Measurements from ENCODE around the gene DYNC1I1. TPM values are rescaled to one million over a fixed set of nuclear protein-coding genes. Genes with fewer than 3 reads are reported as not detected.

The DYNC1I1 gene
- total RNA-seq (ENCODE audit: low replicate concordance), result 0.53 and 0.79 TPM in 2 replicates

DNA sequence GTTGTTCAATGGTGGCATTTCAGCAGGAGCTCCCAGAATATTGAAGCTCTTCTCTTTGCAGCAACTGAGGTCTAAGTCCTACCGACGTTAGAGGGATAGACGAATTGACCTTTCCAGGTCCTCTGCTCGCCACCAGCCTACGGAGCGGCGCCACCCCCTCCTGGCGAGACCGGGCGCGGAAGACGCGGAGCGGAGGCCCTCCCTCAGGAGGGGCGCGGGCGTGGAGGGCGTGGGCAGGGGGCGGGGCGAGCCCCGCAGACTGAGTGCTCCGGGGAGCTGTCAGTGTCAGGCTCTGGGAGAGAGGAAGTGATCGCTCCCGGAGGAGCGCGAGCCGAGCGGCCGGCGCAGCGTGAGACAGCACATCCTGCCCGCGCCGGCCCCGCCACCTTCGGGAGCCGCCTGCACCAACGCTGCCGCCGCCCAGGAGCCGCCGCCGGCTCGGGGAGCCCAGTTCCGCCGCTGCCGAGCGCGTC, at the start of gene DYNC1I1:
Gene DYNC1I1 (plus strand): TSS at position 257 of the 473 bp plus-strand sequence. CDS start 32,176 bp downstream, outside the sequence.
- Histone ChIP-seq H3K36me3 (no peaks in the 10 kb centered on the region), H3K9me3 (ENCODE audit: low read depth) (no peaks in the 10 kb centered on the region), H4K20me1 (ENCODE audit: low read depth) (no peaks in the 10 kb centered on the region), H3K4me3 (peak within 1 kb of the TSS; percentile 74), H3F3A (ENCODE audit: low read depth) (no peaks in the 10 kb centered on the region), H2AFZ (replicated peaks) (peak within 1 kb of the TSS; percentile 74), H3K79me2 (ENCODE audit: low read depth) (no peaks in the 10 kb centered on the region), H3K4me2 (peak within 1 kb of the TSS; percentile 100), H3K9ac (no peak within 1 kb of the TSS), H3K27me3 (peaks cover 32% of the 10 kb centered on the region), H3K27ac (no peak within 1 kb of the TSS), H3K4me1 (peaks cover 10% of the 10 kb centered on the region)
- peak within 1 kb of the TSS; percentile 90 for H3K4me3 Mint-ChIP-seq
- no peaks in the 10 kb centered on the region for H3K9me3 Mint-ChIP-seq
- no peak within 1 kb of the TSS for H3K27ac Mint-ChIP-seq
- no peaks in the 10 kb centered on the region for H3K36me3 Mint-ChIP-seq
- H3K27me3 Mint-ChIP-seq (ENCODE audit: insufficient read depth, low read depth), result peaks cover 5% of the 10 kb centered on the region
- peak; percentile 83 for DNase-seq (ENCODE audit: low spot score)
- peaks cover 27% of the 10 kb centered on the region for H3K4me1 Mint-ChIP-seq
- TF ChIP-seq, protein P1, sequence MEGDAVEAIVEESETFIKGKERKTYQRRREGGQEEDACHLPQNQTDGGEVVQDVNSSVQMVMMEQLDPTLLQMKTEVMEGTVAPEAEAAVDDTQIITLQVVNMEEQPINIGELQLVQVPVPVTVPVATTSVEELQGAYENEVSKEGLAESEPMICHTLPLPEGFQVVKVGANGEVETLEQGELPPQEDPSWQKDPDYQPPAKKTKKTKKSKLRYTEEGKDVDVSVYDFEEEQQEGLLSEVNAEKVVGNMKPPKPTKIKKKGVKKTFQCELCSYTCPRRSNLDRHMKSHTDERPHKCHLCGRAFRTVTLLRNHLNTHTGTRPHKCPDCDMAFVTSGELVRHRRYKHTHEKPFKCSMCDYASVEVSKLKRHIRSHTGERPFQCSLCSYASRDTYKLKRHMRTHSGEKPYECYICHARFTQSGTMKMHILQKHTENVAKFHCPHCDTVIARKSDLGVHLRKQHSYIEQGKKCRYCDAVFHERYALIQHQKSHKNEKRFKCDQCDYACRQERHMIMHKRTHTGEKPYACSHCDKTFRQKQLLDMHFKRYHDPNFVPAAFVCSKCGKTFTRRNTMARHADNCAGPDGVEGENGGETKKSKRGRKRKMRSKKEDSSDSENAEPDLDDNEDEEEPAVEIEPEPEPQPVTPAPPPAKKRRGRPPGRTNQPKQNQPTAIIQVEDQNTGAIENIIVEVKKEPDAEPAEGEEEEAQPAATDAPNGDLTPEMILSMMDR (IDR thresholded peaks at IDR 0.05), result peak; percentile 14
- no peak for TF ChIP-seq EZH2phosphoT487 (IDR thresholded peaks at IDR 0.05)
- no peak for TF ChIP-seq EZH2 (IDR thresholded peaks at IDR 0.05)

DNA sequence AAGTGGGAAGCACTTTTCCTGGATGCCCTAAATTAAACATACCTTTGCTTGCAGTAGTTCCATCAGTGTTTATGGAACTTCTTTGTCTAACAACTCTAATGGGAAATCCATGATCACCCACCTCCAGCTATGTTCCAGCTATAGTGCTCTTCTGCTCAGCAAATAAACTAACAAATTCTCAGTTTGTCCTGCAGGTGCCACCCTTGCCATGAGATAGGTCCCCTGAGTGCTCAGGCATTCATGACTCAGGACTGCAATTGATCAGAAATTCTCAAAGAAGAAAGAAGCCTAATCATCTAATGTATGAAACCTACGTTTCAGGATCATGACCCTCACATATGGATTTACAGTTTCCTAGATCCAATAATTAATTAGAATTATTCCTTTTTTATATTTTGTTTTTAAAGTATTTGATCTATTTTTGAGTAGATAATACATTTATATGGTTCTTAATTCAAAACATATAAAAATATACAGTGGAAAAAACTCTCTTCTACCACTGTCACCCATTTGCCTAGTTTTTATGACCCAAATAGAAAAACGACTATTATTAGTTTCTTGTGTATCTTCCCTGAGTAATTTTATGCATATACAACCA, 48.7 kb upstream of the DYNC1I1 start:
- H3K4me1 ChIP-seq, result peaks cover 7% of the 10 kb centered on the region
- H4K20me1 ChIP-seq (ENCODE audit: low read depth), result no peaks in the 10 kb centered on the region
- no peaks in the 10 kb centered on the region for H3K27me3 ChIP-seq
- Mint-ChIP-seq H3K4me3 (no peak overlapping the region), H3K27ac (no peak overlapping the region), H3K36me3 (no peaks in the 10 kb centered on the region), H3K27me3 (ENCODE audit: insufficient read depth, low read depth) (no peaks in the 10 kb centered on the region), H3K4me1 (peaks cover 11% of the 10 kb centered on the region), H3K9me3 (no peaks in the 10 kb centered on the region)
- no peak overlapping the region for H3K4me3 ChIP-seq
- no peaks in the 10 kb centered on the region for H3F3A ChIP-seq (ENCODE audit: low read depth)
- peak; percentile 77 for DNase-seq (ENCODE audit: low spot score)
- H3K36me3 ChIP-seq, result no peaks in the 10 kb centered on the region
- no peak overlapping the region for H3K27ac ChIP-seq
- no peak overlapping the region for H2AFZ ChIP-seq (replicated peaks)
- no peak overlapping the region for H3K4me2 ChIP-seq
- no peak overlapping the region for H3K9ac ChIP-seq
- no peak for TF ChIP-seq EZH2phosphoT487 (IDR thresholded peaks at IDR 0.05)
- no peak for TF ChIP-seq EZH2 (IDR thresholded peaks at IDR 0.05)
- TF ChIP-seq, protein P1 (IDR thresholded peaks at IDR 0.05), result peak; percentile 75
- H3K9me3 ChIP-seq (ENCODE audit: low read depth), result no peaks in the 10 kb centered on the region
- H3K79me2 ChIP-seq (ENCODE audit: low read depth), result no peaks in the 10 kb centered on the region

DNA sequence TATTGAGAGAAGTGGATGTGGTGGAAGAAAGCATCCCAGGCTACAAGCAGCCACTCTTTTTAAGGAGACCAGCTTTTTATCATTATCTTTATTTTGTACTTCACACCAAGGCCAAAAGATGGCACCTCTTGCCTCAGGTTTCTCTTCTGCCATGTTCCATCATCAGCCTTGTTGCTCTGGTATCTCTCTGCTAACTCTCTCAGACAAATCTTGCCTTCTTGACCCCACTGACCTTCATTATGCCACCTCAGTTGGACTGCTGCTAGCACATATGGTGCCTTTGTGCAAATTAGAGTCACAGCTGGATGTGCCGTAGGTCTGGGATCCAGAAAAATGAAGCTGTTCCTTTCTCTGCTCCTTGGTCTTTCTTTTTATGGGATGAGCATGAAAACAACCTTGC, 47.1 kb upstream of the DYNC1I1 start:
- Histone ChIP-seq H3K4me1 (peaks cover 7% of the 10 kb centered on the region), H3K9ac (no peak overlapping the region), H3K79me2 (ENCODE audit: low read depth) (no peaks in the 10 kb centered on the region), H3K36me3 (no peaks in the 10 kb centered on the region), H3K27me3 (no peaks in the 10 kb centered on the region), H4K20me1 (ENCODE audit: low read depth) (no peaks in the 10 kb centered on the region), H3K4me2 (peak overlapping the region; percentile 41), H3F3A (ENCODE audit: low read depth) (no peaks in the 10 kb centered on the region), H3K9me3 (ENCODE audit: low read depth) (no peaks in the 10 kb centered on the region), H2AFZ (replicated peaks) (no peak overlapping the region), H3K4me3 (no peak overlapping the region), H3K27ac (no peak overlapping the region)
- DNase-seq (ENCODE audit: low spot score), result peak; percentile 62
- H3K36me3 Mint-ChIP-seq, result no peaks in the 10 kb centered on the region
- no peak for TF ChIP-seq EZH2 (IDR thresholded peaks at IDR 0.05)
- TF ChIP-seq, protein P1 (IDR thresholded peaks at IDR 0.05), result peak; percentile 38
- H3K27ac Mint-ChIP-seq, result no peak overlapping the region
- H3K9me3 Mint-ChIP-seq, result no peaks in the 10 kb centered on the region
- no peaks in the 10 kb centered on the region for H3K27me3 Mint-ChIP-seq (ENCODE audit: insufficient read depth, low read depth)
- no peak overlapping the region for H3K4me3 Mint-ChIP-seq
- H3K4me1 Mint-ChIP-seq, result peaks cover 11% of the 10 kb centered on the region
